Measurements from ENCODE around the gene PPP2R2C. TPM values are rescaled to one million over a fixed set of nuclear protein-coding genes. Genes with fewer than 3 reads are reported as not detected.

Gene PPP2R2C
- total RNA-seq, 6 experiments from 2014 or later = 0.12 to 0.27 TPM; not detected in 4

GRCh38 chr4:6454112-6454910 is 18.1 kb downstream of the PPP2R2C start:
- Histone ChIP-seq H3K9me3 (no peaks in the 10 kb centered on the region), H3K27me3 (no peaks in the 10 kb centered on the region), H3K36me3 (no peaks in the 10 kb centered on the region), H3K4me3 (no peak overlapping the region), H3K4me1 (no peaks in the 10 kb centered on the region), H3K27ac (no peak overlapping the region)
- DNase-seq = no peak
- ATAC-seq = no peak
- WGBS (ENCODE audit: insufficient coverage, low coverage, low lambda C conversion rate, missing lambda C conversion rate) = 31% methylated on average over 5 of the region's 13 CpGs
- TF ChIP-seq CTCF (IDR thresholded peaks at IDR 0.05) (no peak), POLR2A (IDR thresholded peaks at IDR 0.05) (no peak)
- intact Hi-C loops (cut with DNase I) = no loop called here

- ATAC-seq (no peak), DNase-seq (no peak)
- no peak overlapping the region for H3K27ac ChIP-seq
- H3K27me3 ChIP-seq = no peaks in the 10 kb centered on the region
- no peaks in the 10 kb centered on the region for H3K9me3 ChIP-seq
- WGBS (ENCODE audit: insufficient coverage, low coverage, low lambda C conversion rate, missing lambda C conversion rate) = 49% methylated on average over 3 of the region's 8 CpGs
- intact Hi-C loops (cut with DNase I) = no loop called here
- H3K36me3 ChIP-seq = no peaks in the 10 kb centered on the region
- H3K4me3 ChIP-seq = no peak overlapping the region
- no peak for TF ChIP-seq POLR2A (IDR thresholded peaks at IDR 0.05)
- no peak for TF ChIP-seq CTCF (IDR thresholded peaks at IDR 0.05)
- H3K4me1 ChIP-seq = no peaks in the 10 kb centered on the region
These were observed 18.8 kb downstream of the PPP2R2C start for GRCh38 chr4:6453688-6453990.

GRCh38 chr4:6452897-6453687 is 19.3 kb downstream of the PPP2R2C start:
- no peak overlapping the region for H3K27ac ChIP-seq
- 33% methylated on average over 1 of the region's 20 CpGs for WGBS (ENCODE audit: insufficient coverage, low coverage, low lambda C conversion rate, missing lambda C conversion rate)
- intact Hi-C loops (cut with DNase I) = no loop called here
- H3K4me1 ChIP-seq = no peaks in the 10 kb centered on the region
- no peak for TF ChIP-seq POLR2A (IDR thresholded peaks at IDR 0.05)
- TF ChIP-seq CTCF (IDR thresholded peaks at IDR 0.05) = no peak
- DNase-seq = no peak
- no peak overlapping the region for H3K4me3 ChIP-seq
- no peaks in the 10 kb centered on the region for H3K36me3 ChIP-seq
- ATAC-seq = no peak
- no peaks in the 10 kb centered on the region for H3K27me3 ChIP-seq
- no peaks in the 10 kb centered on the region for H3K9me3 ChIP-seq

- no peak for ATAC-seq
- whole genome bisulfite sequencing (ENCODE audit: insufficient coverage, low coverage, low lambda C conversion rate, missing lambda C conversion rate) = 61% methylated on average over 5 of the region's 11 CpGs
- Histone ChIP-seq H3K36me3 (no peaks in the 10 kb centered on the region), H3K27ac (no peak overlapping the region), H3K27me3 (no peaks in the 10 kb centered on the region), H3K9me3 (no peaks in the 10 kb centered on the region), H3K4me3 (no peak overlapping the region), H3K4me1 (no peaks in the 10 kb centered on the region)
- DNase-seq = no peak
- intact Hi-C loops (cut with DNase I) = no loop called here
- no peak for TF ChIP-seq CTCF (IDR thresholded peaks at IDR 0.05)
- TF ChIP-seq POLR2A (IDR thresholded peaks at IDR 0.05) = no peak
These were observed 20.1 kb downstream of the PPP2R2C start for GRCh38 chr4:6452116-6452896.

Data from right lobe of liver (tissue), 6 donors.